Suprapubic skin (tissue), 4 donors: Measurements from ENCODE around the gene ITPK1. TPM values are rescaled to one million over a fixed set of nuclear protein-coding genes. Genes with fewer than 3 reads are reported as not detected.

ENCODE experiments used
- DNase-seq, 2 donors: peaks; one replicate each; pipeline ENCODE4 v3.0.0-alpha.2; 2019; ENCODE audit warnings: low spot score in 2 of 2
- H3K27ac ChIP-seq: fragments of 200-600 bp; sonication (generic); one replicate; pipeline ENCODE4 v1.5.1; 2019
- H3K27me3 ChIP-seq: fragments of 200-600 bp; sonication (generic); one replicate; pipeline ENCODE4 v1.5.1; 2019
- H3K36me3 ChIP-seq: fragments of 200-600 bp; sonication (generic); one replicate; pipeline ENCODE4 v1.5.1; 2019
- H3K4me1 ChIP-seq: fragments of 200-600 bp; sonication (generic); one replicate; pipeline ENCODE4 v1.5.1; 2019
- H3K4me3 ChIP-seq: fragments of 200-600 bp; sonication (generic); one replicate; pipeline ENCODE4 v1.5.1; 2019; ENCODE audit warnings: mild to moderate bottlenecking
- H3K9me3 ChIP-seq: fragments of 200-600 bp; sonication (generic); one replicate; pipeline ENCODE4 v1.5.1; 2019
- EP300 ChIP-seq: sonication (generic); formaldehyde crosslinking; IDR thresholded peaks from one replicate; pipeline ENCODE4 v1.6.1; 2017; ENCODE audit warnings: antibody characterized with exemption
- POLR2A ChIP-seq, 2 donors: fragments of 450-650 bp; IDR thresholded peaks; one replicate each; pipeline ENCODE4 v1.6.1; 2017; ENCODE audit warnings: antibody characterized with exemption in 2 of 2, mild to moderate bottlenecking in 2 of 2, moderate library complexity in 2 of 2
- POLR2AphosphoS5 ChIP-seq, 3 donors: sonication (generic); formaldehyde crosslinking; IDR thresholded peaks; one replicate each; pipeline ENCODE4 v1.6.1; 2017; ENCODE audit warnings: antibody characterized with exemption in 3 of 3
- WGBS: methylation state at CpG from one replicate; pipeline ENCODE4 v1.1.5; 2018; 5-methylcytosine and 5-hydroxymethylcytosine counted together
- total RNA-seq, 4 donors: library from RNA; depleted of rRNA; stranded (reverse); fragments of >200 nt; gene quantifications; one replicate each; pipeline ENCODE4 v1.1.0, GENCODE V29; 2016
- TF ChIP-seq, protein P1 (sequence below), 2 donors: fragments of 200-600 bp in 1 of 2; fragments of 450-650 bp in 1 of 2; sonication (generic) in 1 of 2; IDR thresholded peaks; one replicate each; pipeline ENCODE4 v1.5.1; 2016 to 2019; ENCODE audit warnings: antibody characterized with exemption in 2 of 2, mild to moderate bottlenecking in 1 of 2, moderate library complexity in 1 of 2

ITPK1 gene
- total RNA-seq, 4 donors from 2014 or later, result 29.9 to 33.6 (median 32.2) TPM

GRCh38 chr14:93044556-93044955 is 71.2 kb downstream of the ITPK1 start:
- no peaks in the 10 kb centered on the region for H3K9me3 ChIP-seq
- no peaks in the 10 kb centered on the region for H3K27me3 ChIP-seq
- no peak overlapping the region for H3K4me3 ChIP-seq
- TF ChIP-seq POLR2A (IDR thresholded peaks at IDR 0.05) (no peak), EP300 (no peak), POLR2AphosphoS5 (IDR thresholded peaks at IDR 0.05) (no peak)
- TF ChIP-seq, protein P1, sequence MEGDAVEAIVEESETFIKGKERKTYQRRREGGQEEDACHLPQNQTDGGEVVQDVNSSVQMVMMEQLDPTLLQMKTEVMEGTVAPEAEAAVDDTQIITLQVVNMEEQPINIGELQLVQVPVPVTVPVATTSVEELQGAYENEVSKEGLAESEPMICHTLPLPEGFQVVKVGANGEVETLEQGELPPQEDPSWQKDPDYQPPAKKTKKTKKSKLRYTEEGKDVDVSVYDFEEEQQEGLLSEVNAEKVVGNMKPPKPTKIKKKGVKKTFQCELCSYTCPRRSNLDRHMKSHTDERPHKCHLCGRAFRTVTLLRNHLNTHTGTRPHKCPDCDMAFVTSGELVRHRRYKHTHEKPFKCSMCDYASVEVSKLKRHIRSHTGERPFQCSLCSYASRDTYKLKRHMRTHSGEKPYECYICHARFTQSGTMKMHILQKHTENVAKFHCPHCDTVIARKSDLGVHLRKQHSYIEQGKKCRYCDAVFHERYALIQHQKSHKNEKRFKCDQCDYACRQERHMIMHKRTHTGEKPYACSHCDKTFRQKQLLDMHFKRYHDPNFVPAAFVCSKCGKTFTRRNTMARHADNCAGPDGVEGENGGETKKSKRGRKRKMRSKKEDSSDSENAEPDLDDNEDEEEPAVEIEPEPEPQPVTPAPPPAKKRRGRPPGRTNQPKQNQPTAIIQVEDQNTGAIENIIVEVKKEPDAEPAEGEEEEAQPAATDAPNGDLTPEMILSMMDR (IDR thresholded peaks at IDR 0.05), result no peak
- H3K36me3 ChIP-seq, result no peaks in the 10 kb centered on the region
- DNase-seq, result no peak
- 84% methylated on average over 9 of the region's 9 CpGs for WGBS
- H3K4me1 ChIP-seq, result peaks cover 50% of the 10 kb centered on the region
- H3K27ac ChIP-seq, result no peak overlapping the region

DNA sequence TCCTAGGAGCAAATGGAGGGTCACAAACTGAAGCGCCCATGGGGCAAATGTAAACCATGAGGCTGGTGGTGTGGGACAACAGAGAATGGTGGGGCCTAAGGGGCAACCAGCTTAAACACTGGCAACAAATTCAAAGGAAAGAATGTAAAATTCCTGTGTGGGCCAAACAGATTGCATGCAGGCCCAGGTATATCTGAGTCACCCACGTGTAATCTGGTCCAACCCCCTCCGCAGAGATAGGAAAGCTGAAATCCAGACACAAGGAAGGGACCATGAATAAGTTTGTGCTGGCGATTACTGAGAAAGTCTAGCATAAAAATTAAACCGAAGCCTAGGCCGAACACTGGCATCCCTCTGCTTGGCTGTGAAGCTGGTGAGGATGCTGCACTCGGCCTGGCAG is 71.6 kb downstream of the ITPK1 start:
- H3K27me3 ChIP-seq, result no peaks in the 10 kb centered on the region
- H3K4me1 ChIP-seq, result peaks cover 52% of the 10 kb centered on the region
- TF ChIP-seq EP300 (no peak), POLR2A (IDR thresholded peaks at IDR 0.05) (no peak), POLR2AphosphoS5 (IDR thresholded peaks at IDR 0.05) (no peak)
- TF ChIP-seq, protein P1 (IDR thresholded peaks at IDR 0.05), result no peak
- H3K36me3 ChIP-seq, result no peaks in the 10 kb centered on the region
- peak overlapping the region; percentile 72 for H3K27ac ChIP-seq
- no peak for DNase-seq
- no peaks in the 10 kb centered on the region for H3K9me3 ChIP-seq
- H3K4me3 ChIP-seq, result no peak overlapping the region
- 77% methylated on average over 7 of the region's 7 CpGs for WGBS

GRCh38 chr14:93042968-93043940 is 72.5 kb downstream of the ITPK1 start:
- H3K27me3 ChIP-seq, result no peaks in the 10 kb centered on the region
- H3K4me1 ChIP-seq, result peaks cover 52% of the 10 kb centered on the region
- no peaks in the 10 kb centered on the region for H3K36me3 ChIP-seq
- DNase-seq, result peak in 1 of 2 donors; percentile 80
- H3K27ac ChIP-seq, result peak overlapping the region; percentile 72
- no peaks in the 10 kb centered on the region for H3K9me3 ChIP-seq
- no peak for TF ChIP-seq POLR2A (IDR thresholded peaks at IDR 0.05)
- TF ChIP-seq, protein P1 (IDR thresholded peaks at IDR 0.05), result no peak
- no peak for TF ChIP-seq EP300
- no peak for TF ChIP-seq POLR2AphosphoS5 (IDR thresholded peaks at IDR 0.05)
- WGBS, result 54% methylated on average over 13 of the region's 13 CpGs
- no peak overlapping the region for H3K4me3 ChIP-seq

DNA sequence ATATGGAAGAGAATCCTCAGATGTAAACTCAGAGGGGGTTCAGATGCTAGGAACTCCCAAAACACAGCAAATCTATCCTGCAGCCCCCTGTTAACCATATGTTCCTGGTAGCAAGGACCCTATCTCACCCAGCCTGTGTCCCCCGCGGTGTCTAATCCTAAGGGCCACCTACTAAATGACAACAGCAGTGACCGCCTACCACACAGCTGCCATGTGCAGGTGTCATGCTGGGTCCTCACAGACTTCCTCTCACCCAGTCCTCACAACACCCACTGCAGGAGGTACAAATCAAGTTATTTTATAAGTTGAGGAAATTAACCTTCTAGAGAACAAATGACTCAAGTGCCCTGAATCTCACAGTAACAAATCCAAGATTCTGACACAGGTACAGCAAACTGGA is 73.9 kb downstream of the ITPK1 start:
- no peak for DNase-seq
- TF ChIP-seq, protein P1 (IDR thresholded peaks at IDR 0.05), result no peak
- no peak for TF ChIP-seq POLR2A (IDR thresholded peaks at IDR 0.05)
- TF ChIP-seq POLR2AphosphoS5 (IDR thresholded peaks at IDR 0.05), result no peak
- TF ChIP-seq EP300, result no peak
- Histone ChIP-seq H3K4me1 (peaks cover 52% of the 10 kb centered on the region), H3K27ac (no peak overlapping the region), H3K4me3 (no peak overlapping the region), H3K27me3 (no peaks in the 10 kb centered on the region), H3K36me3 (no peaks in the 10 kb centered on the region), H3K9me3 (no peaks in the 10 kb centered on the region)
- 85% methylated on average over 3 of the region's 3 CpGs for WGBS

- H3K9me3 ChIP-seq, result no peaks in the 10 kb centered on the region
- no peak for TF ChIP-seq EP300
- TF ChIP-seq, protein P1 (IDR thresholded peaks at IDR 0.05), result no peak
- no peak for TF ChIP-seq POLR2AphosphoS5 (IDR thresholded peaks at IDR 0.05)
- no peak for TF ChIP-seq POLR2A (IDR thresholded peaks at IDR 0.05)
- no peaks in the 10 kb centered on the region for H3K27me3 ChIP-seq
- H3K36me3 ChIP-seq, result no peaks in the 10 kb centered on the region
- no peak overlapping the region for H3K4me3 ChIP-seq
- 87% methylated on average over 4 of the region's 5 CpGs for WGBS
- H3K27ac ChIP-seq, result no peak overlapping the region
- no peak for DNase-seq
- H3K4me1 ChIP-seq, result peaks cover 61% of the 10 kb centered on the region
These were observed 74.7 kb downstream of the ITPK1 start for GRCh38 chr14:93040982-93041381.
